HTERT RPE-1 (cell line): ENCODE measurements around the gene PSTPIP1.

ENCODE experiments used
- in situ Hi-C: fragments of 300-500 bp; cut with MboI; formaldehyde crosslinking; loops from 4 replicates; pipeline ENCODE4 v1.14.3; 2020; ENCODE audit warnings: low sequenced_read_pairs

Gene PSTPIP1

DNA sequence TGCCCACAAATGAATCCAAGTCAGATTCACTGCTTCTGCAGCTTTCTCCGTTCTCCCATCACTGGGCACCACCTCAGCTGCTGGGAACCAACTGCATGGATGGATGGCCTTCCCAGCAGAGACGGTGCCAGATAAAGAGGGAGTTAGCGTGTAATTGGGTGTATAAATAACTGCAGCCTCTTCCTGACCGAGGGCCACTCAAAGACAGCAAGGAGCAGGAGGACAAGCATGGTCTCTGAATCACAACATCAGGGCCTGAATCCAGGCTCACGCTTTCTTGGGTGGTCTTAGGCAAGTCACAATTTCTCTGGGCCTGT, 44.2 kb downstream of the PSTPIP1 start:
- in situ Hi-C loops: no loop called here

- in situ Hi-C loops: no loop called here
Observed at GRCh38 chr15:77039848-77040247, 44.9 kb downstream of the PSTPIP1 start.

- in situ Hi-C loops: no loop called here
Observed at GRCh38 chr15:77040673-77041072, 45.7 kb downstream of the PSTPIP1 start.

- in situ Hi-C loops: no loop called here
Observed at GRCh38 chr15:77042245-77042919, 47.5 kb downstream of the PSTPIP1 start.

DNA sequence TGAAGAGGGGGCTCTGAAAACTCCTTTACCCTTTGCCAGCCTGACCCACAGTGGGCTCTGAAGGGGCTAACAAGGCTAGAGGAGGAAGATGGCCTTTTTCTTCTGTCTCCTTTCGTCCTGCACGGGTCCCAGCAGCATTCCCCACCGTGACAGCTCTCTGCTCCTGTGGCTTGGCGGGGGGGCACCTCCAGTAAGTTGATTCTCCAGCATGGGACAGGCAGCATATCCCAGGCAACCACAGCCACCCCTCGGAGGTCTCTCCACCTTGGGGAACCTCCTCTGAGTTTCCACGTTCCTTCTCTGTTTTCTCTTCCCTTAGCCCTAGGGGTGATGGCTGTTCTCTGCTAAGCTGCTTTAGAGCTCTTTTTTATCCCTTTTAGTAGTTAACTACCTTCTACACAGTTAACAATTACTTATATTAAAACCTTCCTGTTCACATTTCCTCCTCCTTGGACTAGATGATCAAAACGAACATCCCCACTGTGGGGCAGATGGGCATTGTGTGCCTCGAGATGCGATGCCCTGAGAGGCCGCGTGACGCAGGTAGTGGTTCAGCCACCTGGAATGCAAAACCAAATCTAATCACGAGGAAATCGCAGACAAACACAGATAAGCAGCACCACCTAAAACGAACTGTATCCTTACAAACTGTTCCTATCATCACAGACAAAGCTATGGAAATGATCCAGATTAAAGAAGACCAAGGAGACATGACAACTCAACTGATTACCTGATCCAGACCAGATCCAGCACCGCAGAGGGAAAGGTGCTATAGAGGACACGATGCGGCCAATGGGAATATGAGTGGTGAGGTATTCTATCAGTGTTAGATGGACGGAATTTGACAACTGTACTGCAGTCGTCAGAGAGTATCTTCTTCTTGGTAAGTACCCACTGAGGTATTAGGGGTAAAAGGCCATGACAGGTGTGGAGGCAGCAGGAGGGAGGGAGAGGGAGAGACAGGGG, 48.3 kb downstream of the PSTPIP1 start:
- in situ Hi-C loops: no loop called here

GRCh38 chr15:77044228-77045042, 49.5 kb downstream of the PSTPIP1 start:
- in situ Hi-C loops: no loop called here

GRCh38 chr15:77045985-77046384, 51.1 kb downstream of the PSTPIP1 start:
- in situ Hi-C loops: no loop called here

GRCh38 chr15:77046704-77047412, 51.9 kb downstream of the PSTPIP1 start:
- in situ Hi-C loops: no loop called here

DNA sequence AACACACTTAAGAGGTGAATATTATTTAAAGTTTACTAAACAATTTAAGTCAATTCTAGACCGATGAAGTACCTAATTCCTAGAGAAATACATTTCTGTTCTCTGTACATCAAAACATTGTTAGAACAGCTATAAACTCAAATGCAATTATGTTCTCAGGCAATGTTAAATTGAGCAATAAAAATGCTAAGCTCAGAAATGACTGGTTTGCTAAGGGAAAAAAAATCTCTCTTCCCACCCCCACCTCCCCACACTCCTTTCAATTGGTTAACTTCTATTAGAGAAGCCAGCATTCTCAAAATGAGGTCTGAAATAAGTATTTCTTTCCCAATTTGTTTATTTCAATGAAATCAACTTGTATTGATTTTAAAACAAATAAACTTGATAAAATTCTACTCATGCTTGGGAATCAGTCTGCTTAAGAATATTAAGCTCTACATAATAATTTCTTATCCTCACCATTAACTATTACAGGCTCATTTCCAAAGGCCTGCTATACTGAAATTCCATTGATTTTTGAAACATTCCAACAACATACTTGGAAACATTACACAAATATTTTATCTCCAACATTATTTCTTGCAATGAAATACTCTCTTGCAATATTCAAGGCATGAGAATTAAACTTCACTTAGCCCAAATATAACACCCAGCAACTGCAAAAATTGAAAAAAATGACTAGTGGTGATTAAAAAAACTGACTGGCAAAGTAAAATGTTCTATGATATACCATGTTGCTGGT, 53.4 kb downstream of the PSTPIP1 start:
- in situ Hi-C loops: no loop called here

DNA sequence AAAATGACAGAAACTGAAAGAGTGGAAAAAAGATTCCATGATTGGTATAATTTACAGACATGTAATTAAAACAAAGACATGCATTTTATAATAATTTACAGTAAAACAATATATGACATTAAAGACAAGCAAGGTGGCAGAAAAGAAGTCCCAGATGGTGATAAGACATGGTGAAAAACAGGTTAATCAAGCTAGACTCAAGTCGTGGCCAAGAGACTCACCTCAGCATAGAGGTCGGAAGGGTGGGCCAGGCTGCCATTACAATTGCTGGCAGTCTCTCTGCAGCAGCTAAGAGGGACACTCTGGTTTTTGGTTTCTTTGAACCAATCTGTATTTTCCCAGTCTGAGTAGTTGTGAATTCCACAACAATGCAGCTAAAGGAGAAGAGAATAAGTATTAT, 57.6 kb downstream of the PSTPIP1 start:
- in situ Hi-C loops: no loop called here

DNA sequence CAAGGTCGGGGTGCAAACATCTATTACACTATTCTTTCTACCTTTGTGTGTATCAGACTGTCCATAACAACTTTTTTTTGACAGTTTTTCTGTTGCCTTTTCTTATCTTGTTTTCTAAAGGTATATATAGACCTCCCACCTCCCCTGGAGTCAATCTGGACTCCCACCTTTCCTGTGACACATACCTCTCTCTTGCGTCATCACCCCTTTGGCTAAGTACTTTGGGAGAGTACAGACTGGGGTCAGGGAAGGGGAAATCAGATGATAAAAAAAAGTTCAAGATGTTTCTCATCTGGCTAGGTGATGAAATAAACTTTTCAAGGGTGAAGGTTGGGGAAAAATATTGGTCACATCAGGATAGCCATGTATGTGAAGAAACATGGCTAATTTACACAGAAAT, 58.8 kb downstream of the PSTPIP1 start:
- in situ Hi-C loops: no loop called here

DNA sequence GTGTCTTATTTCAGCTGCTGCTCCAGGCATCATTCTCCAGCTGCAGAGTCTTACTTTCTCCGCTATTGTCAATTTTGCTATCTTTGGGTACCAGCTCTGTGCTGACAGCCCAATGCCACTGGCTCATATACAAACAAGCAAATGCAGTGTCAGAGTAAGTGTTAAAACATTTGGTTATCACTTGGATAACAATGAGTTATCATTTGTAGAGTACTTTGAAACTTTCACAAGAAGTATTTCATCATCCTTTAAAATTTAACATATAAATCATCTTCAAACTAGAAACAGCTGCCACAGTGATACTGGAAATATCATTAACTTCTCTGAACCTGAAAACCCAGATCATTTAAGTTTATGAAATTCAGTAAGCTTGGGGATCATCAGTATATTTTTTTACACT, 62.1 kb downstream of the PSTPIP1 start:
- in situ Hi-C loops: no loop called here

DNA sequence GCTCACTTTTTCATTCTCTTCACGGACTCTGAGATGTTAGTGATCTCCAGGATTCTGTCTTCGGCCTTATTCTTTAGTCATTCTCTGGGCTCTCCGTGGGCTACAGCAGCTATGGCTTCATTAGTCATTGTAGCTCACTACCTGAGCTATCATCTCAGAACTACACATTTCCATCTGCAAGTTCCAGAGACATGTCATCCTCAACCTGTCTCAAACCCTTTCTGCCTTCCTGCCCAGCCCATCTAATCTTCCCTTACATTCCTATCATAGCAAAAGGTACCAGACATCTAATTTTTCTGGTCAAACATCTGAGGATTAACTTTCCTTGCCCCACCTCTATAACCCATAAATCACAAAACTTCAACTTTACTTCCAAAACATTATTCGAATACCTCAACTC, 62.8 kb downstream of the PSTPIP1 start:
- in situ Hi-C loops: no loop called here

- in situ Hi-C loops: no loop called here
Observed at GRCh38 chr15:77058468-77058867, 63.5 kb downstream of the PSTPIP1 start.

DNA sequence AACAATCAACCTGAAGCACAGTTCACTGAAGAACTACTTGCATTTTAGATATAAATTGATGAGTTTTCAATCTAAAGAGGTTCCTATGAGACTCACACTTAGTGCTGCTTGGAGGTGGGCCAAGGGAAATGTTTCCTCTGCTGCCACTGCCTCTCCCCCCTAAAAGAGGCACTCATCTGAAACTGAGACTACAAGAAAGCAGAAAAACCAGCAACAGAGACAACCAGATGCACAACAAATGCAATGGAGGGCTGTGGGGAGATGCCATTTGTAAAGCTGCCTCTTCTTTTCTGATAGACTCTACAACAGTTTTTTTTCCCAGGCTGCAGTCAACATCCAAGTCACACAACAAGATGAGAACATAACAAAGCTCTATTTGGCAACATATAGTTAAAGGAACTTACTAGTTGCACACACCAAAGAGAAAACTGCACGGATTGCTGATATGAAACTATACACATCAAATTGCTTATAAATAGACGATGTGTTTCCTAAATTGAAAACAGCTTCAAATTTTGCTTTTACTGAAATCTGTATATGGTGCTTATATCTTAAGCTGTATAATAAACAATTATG, 64.9 kb downstream of the PSTPIP1 start:
- in situ Hi-C loops: no loop called here

DNA sequence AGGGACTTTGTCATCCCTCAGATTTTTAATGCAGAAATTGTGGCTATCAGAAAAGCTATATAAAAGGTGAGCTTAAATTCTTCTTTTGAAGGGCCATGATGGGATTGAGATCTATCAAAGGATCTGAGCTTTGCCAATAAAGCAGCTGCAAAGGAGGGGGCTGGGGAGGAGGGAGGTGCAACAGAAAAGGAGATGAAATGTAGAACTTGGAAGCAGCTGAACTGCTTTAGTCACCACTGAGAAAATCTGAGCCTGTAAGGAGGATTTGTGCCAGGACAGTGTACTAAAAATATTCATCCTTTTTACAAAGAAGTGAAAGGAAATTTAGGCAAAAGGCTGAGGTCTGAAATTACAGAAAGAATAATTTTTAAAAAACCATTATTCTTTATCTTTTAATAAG, 65.6 kb downstream of the PSTPIP1 start:
- in situ Hi-C loops: no loop called here

GRCh38 chr15:77063249-77063648, 68.3 kb downstream of the PSTPIP1 start:
- in situ Hi-C loops: no loop called here

DNA sequence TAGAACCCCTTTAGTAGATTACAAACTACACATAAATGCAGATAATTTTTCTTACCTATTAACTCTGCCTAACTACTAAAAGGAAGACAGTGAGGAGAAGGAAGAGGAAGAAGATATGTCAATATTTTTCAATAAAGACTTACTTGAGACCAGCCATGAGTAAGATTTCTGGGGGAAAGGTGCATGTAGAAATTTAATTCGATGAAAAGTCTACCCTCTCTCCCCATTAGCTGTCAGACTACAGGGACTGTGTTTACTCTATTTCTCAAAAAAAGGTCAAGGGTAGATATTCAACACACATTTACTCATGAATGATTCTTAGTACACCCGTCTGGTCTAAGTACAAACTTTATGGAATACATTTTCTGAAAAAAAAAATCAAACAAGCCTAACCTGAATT, 69.1 kb downstream of the PSTPIP1 start:
- in situ Hi-C loops: no loop called here

DNA sequence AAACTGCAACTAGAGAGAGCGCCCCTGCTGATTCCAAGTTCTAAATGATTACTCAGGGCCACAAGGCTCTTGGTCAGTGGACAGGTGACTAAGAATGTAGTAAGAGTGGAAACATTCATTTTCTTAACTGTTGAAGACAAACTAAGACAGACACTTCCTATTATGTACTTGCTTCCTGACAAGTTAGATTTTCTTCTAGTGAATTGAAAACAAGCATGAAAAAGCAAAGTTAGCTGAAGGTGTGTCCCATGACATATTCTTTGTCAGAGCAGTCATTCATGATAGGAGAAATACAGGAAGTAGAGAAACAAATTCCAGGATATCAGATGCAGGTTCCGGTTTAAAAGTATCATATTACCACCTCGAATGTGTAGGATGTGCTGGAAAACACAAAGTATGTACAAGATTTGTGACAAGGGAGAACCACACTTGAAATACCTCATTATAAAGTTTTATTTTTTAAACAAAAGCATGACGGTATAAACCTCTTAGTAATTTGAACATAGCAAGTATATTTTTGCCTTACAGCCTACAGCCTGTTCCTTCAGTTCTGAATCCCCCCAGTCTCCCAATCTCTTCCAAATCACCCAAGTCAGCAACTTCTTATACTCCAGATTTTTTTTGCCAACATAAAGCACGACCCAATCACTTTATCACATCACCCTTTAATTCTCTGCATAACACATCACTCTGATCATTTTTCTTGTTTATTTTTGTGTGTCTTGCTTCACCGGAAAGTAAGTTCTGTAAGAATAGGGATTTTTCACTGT, 69.8 kb downstream of the PSTPIP1 start:
- in situ Hi-C loops: no loop called here
